Upper lobe of right lung (tissue), 1 donor: ENCODE results near the gene OR6V1. TPM values are rescaled to one million over a fixed set of nuclear protein-coding genes. Genes with fewer than 3 reads are reported as not detected.

Experiments used
- ATAC-seq: fragments of 200-7000 bp; cut with Tn5 transposase; one replicate; pipeline ENCODE4 v1.9.1; 2020; ENCODE audit warnings: mild to moderate bottlenecking, moderate library complexity
- DNase-seq: peaks from one replicate; pipeline ENCODE4 v3.0.0-alpha.2; 2020
- H3K27ac ChIP-seq: fragments of 200-600 bp; one replicate; pipeline ENCODE4 v1.8.0; 2022
- H3K27me3 ChIP-seq: fragments of 200-600 bp; one replicate; pipeline ENCODE4 v1.8.0; 2022; ENCODE audit warnings: mild to moderate bottlenecking
- H3K36me3 ChIP-seq: fragments of 200-600 bp; one replicate; pipeline ENCODE4 v1.8.0; 2022
- H3K4me1 ChIP-seq: fragments of 200-600 bp; one replicate; pipeline ENCODE4 v1.8.0; 2022
- H3K4me3 ChIP-seq: fragments of 200-600 bp; one replicate; pipeline ENCODE4 v1.8.0; 2022; ENCODE audit warnings: mild to moderate bottlenecking
- H3K9me3 ChIP-seq: fragments of 200-600 bp; one replicate; pipeline ENCODE4 v1.8.0; 2022
- intact Hi-C: fragments of 100-400 bp; cut with DNase I; formaldehyde crosslinking; loops from one replicate; pipeline ENCODE4 v1.11.0; 2022
- total RNA-seq: library from RNA; stranded (reverse); fragmentation: NEBNext Ultra II Directional; extraction: Animal tissue kit (Norgen Biotek cat#: 25700); gene quantifications from one replicate; pipeline ENCODE4 v1.2.1, GENCODE V29; 2021
- TF ChIP-seq, protein P1 (sequence below): fragments of 200-600 bp; IDR thresholded peaks from one replicate; pipeline ENCODE4 v1.8.0; 2022; ENCODE audit warnings: antibody characterized with exemption
- donor health status: DM: no; HTN: yes; CAD: no; lungs with severe emphysema.

Gene OR6V1
- total RNA-seq, 1 donor from 2014 or later = not detected

DNA sequence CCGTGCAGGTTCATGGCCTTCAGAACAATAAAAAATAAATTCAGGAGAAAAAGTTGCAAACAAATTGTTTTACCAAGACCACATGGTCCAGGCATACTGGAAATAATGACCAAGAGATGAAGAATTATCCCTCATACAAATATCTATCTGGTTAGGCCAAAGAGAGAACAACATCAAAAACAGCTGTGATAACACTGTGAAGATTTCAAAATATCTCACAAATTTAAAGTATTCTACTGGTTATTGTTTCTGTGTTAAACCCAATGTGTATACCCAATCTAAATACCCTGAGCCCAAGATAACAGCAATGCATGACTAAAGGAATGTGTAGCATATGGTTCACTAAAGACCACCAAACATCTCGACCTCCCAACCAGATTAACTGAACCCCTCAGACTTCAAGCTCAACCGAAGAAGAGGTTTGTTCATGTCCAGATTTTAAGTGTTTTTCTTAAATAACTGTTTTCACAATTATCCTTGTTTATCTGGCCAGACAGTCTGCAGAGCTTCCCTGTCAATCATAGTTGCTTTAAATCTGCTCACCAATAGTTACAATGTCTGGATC is 36.1 kb upstream of the OR6V1 start:
- Histone ChIP-seq H3K4me1 (no peaks in the 10 kb centered on the region), H3K4me3 (no peak overlapping the region), H3K36me3 (no peaks in the 10 kb centered on the region), H3K27ac (no peak overlapping the region), H3K9me3 (no peaks in the 10 kb centered on the region), H3K27me3 (no peaks in the 10 kb centered on the region)
- DNase-seq (no peak), ATAC-seq (no peak)
- intact Hi-C loops = no loop called here
- TF ChIP-seq, protein P1, sequence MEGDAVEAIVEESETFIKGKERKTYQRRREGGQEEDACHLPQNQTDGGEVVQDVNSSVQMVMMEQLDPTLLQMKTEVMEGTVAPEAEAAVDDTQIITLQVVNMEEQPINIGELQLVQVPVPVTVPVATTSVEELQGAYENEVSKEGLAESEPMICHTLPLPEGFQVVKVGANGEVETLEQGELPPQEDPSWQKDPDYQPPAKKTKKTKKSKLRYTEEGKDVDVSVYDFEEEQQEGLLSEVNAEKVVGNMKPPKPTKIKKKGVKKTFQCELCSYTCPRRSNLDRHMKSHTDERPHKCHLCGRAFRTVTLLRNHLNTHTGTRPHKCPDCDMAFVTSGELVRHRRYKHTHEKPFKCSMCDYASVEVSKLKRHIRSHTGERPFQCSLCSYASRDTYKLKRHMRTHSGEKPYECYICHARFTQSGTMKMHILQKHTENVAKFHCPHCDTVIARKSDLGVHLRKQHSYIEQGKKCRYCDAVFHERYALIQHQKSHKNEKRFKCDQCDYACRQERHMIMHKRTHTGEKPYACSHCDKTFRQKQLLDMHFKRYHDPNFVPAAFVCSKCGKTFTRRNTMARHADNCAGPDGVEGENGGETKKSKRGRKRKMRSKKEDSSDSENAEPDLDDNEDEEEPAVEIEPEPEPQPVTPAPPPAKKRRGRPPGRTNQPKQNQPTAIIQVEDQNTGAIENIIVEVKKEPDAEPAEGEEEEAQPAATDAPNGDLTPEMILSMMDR = no peak

DNA sequence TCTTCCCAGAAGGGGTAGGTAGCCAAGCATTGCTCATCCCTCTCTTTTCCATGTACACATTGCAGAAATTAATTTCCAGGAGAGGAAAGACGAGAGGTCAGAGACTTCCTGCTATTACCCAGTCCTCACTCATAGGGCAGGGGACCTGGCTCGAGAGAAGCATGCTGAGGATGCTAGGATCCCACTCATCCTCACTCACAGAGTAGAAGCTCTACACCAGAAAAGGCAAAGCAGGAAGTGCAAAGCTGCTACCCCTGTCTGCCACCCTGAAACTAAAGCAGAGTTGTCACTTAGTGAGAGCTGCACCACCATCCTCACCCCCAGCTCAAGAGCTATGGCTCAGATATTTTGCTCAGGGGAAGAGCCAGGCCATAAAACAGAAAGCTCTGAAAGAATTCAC is 35.1 kb upstream of the OR6V1 start:
- no peak for DNase-seq
- Histone ChIP-seq H3K27me3 (no peaks in the 10 kb centered on the region), H3K9me3 (no peaks in the 10 kb centered on the region), H3K36me3 (no peaks in the 10 kb centered on the region), H3K27ac (no peak overlapping the region), H3K4me1 (no peaks in the 10 kb centered on the region), H3K4me3 (no peak overlapping the region)
- no peak for ATAC-seq
- TF ChIP-seq, protein P1 = no peak
- intact Hi-C loops = no loop called here

DNA sequence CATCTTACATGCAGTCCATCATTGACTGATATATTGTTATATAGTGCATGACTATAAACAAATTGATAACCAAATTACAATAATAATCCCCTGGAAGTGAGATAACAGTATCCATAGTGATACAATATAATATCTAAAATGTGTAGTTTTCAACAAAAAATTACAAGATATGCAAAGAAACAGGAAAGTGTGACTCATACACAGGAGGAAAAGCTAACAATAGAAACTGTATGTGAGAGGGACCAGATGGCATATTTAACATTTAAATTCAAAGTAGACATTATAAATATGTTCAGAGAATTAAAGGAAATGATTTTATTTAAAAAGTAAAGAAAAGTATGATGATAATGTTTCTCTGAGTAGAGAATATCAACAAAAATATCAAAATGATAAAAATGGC is 33.2 kb upstream of the OR6V1 start:
- Histone ChIP-seq H3K27me3 (no peaks in the 10 kb centered on the region), H3K36me3 (no peaks in the 10 kb centered on the region), H3K4me3 (no peak overlapping the region), H3K4me1 (no peaks in the 10 kb centered on the region), H3K9me3 (no peaks in the 10 kb centered on the region), H3K27ac (no peak overlapping the region)
- intact Hi-C loops = no loop called here
- ATAC-seq (no peak), DNase-seq (no peak)
- TF ChIP-seq, protein P1 = no peak

DNA sequence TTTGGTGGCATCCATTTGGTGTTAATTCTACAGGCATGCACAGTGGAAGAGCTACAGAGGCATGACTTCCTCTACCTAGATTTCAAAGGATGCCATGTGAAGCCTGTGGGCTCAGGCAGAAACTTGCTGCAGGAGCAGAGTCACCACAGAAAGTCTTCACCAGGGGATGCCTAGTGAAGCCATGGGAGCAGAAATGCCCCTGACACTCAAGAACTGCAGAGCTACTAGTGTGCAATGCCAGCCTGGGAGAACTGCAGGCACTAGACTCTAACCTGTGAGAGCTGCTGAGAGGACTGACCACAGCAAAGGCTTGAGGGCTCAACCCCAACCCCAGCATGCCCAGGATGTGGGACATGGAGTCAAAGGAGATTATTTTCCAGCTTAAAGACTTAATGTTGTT is 29.1 kb upstream of the OR6V1 start:
- no peak for DNase-seq
- intact Hi-C loops = no loop called here
- Histone ChIP-seq H3K27ac (no peak overlapping the region), H3K27me3 (no peaks in the 10 kb centered on the region), H3K4me3 (no peak overlapping the region), H3K4me1 (no peaks in the 10 kb centered on the region), H3K36me3 (no peaks in the 10 kb centered on the region), H3K9me3 (no peaks in the 10 kb centered on the region)
- ATAC-seq = no peak
- TF ChIP-seq, protein P1 = no peak

DNA sequence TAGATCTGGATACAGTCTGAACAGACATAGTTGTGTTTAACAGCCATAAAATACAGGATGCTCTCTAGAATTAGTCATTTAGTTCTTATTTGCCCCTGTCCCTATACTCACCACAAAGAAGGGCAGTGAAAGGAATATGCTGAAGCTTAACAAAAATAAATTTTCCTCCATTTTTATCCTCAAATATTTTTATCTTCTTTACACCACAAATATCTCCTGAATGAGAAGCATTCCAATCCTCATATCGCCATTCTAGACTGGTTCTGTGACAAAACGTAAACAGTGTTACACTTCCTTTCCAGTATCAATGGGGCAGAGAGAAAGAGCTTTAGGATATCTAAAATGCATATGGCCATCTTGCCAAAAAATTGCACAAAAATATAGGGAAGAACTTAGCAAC is 26.8 kb upstream of the OR6V1 start:
- ATAC-seq (no peak), DNase-seq (no peak)
- Histone ChIP-seq H3K9me3 (no peaks in the 10 kb centered on the region), H3K4me3 (no peak overlapping the region), H3K27ac (no peak overlapping the region), H3K36me3 (no peaks in the 10 kb centered on the region), H3K27me3 (no peaks in the 10 kb centered on the region), H3K4me1 (no peaks in the 10 kb centered on the region)
- TF ChIP-seq, protein P1 = no peak
- intact Hi-C loops = no loop called here

DNA sequence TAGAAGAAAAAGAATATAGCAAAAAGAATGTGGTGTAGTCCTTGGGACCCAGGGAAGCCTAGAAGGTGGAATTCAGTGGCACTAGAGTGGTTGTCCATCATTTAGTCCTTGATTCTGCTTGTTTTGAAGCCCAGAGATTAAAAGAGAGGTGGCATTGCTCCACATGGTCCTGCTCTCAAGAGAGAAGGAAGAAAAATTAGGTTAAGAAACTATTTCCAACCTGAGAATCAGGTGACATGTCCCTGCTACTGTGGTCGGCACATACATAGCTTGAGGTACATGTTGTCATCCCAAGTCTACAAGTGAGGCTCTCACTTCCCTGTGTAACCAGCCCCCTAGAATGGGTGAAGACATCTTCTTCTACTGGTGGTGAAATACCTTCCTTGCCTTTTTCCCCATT is 25.1 kb upstream of the OR6V1 start, which contains the start of gene OR9A2:
TSS of gene OR9A2 (minus strand) at position 101 of the 400 bp plus-strand sequence. CDS start at position 101, 0 bp downstream.
- TF ChIP-seq, protein P1 = no peak
- Histone ChIP-seq H3K4me3 (no peak within 1 kb of the TSS), H3K9me3 (no peaks in the 10 kb centered on the region), H3K4me1 (no peaks in the 10 kb centered on the region), H3K27me3 (no peaks in the 10 kb centered on the region), H3K36me3 (no peaks in the 10 kb centered on the region), H3K27ac (no peak within 1 kb of the TSS)
- intact Hi-C loops = no loop called here
- ATAC-seq = no peak
- DNase-seq = no peak
